NCI-H1436 treated with DMSO at 0.1 percent for 48 hours (cell line): ENCODE data around the gene SMC4.

Source experiments
- DNase-seq: peaks from one replicate; lab custom pipeline; 2025; lab: John Stamatoyannopoulos, UW

The SMC4 gene

DNA sequence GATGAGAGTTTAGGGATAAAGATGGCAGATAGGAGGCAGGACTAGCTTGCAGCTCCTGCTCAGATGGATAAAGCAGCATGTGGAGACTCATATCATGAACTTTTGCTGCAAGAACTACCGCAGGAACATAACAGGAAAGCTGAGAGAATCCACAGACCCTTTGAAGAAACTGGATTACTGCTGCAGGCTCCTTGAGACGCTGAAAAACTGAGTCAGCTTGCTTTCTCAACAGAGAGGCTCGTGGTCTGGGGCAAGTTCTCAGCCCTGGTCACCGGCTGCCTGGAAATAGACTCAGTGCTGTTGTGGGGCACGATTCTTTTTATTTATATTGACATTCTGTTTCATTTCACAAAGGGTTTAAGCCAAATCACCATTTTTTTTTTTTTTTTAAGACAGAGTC, 78.9 kb downstream of the SMC4 start:
- DNase-seq, result no peak

DNA sequence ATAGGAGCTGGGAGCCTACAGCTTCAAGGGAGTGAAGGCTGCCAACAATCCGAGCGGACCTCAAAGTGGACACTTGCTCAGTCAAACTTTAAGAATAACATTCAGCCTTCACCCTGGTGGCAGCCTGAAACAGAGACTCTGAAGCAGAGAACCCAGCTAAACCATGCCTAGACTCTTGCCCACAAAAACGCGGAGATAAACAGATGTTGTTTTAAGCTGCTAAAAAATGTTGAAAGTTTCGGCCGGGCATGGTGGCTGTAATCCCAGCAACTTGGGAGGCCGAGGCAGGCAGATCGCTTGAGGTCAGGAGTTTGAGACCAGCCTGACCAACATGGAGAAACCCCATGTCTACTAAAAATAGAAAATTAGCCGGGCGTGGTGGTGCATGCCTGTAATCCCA, 79.9 kb downstream of the SMC4 start:
- no peak for DNase-seq

DNA sequence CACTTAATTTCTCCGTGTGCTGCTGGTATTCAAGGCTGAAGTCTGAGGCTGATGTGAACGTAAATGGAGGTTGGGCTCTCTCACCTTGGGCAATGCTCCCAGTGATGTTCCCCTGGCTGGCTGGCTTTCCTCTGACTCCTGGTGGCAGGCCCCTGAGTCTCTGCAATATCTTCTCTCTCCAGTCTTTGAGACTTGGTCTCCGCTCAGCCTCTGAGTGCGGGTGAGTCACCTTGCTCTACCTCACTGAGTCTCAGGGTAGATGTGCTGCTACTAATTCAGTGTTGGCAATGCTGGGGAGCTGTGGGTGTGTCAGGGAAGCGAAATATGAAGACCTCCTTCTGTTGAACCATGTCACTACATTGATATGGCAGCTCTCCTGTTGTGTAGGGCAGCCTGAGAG, 81.5 kb downstream of the SMC4 start:
- DNase-seq, result no peak

DNA sequence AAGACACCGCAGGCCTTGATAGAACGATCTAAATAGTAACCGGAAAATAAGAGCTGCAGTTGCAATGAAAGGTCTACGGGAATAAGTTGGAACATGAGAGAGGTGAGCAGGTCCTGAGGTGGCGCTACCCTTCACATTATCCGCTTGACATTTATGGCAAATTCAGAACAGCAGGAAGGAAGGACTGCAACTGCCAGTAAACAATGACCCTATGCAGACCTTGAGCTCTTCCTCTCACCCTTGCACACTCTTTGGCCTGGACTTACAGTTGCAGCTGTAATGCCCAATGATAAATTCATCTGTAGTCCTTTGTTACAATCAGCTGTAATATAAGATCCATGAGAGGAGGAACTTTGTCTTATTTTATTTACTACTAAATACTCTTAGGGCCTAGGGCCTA, 82.4 kb downstream of the SMC4 start:
- DNase-seq, result no peak

DNA sequence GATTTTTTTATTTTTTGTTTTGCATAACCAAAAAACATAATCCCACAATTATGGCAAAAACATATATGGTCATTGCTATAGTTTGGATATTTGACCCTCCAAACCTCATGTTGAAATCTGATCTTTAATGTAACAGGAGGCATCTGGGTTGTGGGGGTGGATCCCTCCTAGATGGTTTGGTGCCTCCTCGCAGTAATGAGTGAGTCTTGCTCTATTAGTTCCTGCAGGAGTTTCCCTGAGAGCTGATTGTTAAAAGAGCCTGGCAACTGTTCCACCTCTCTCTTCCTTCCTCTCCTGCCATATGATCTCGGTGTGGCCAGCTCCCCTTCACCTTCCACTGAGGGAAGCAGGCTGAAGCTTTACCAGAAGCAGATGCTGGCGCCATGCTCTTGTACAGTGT, 83.3 kb downstream of the SMC4 start:
- no peak for DNase-seq
